ENCODE results near the gene NAA80.

NAA80 gene

GRCh38 chr3:50322115-50322385 is 22.8 kb upstream of the NAA80 start:
- Histone ChIP-seq H3K79me2 (ENCODE audit: low read length) (peaks cover 27% of the 10 kb centered on the region), H4K20me1 (ENCODE audit: insufficient read depth, low read length) (no peaks in the 10 kb centered on the region), H3K27ac (ENCODE audit: low read length) (0 out of 2 replicates have a peak overlapping the region, but pooled peaks have one; percentile 74), H3K9ac (ENCODE audit: low read length) (peak overlapping the region; percentile 86), H2AFZ (ENCODE audit: low read depth, low read length) (no peak overlapping the region), H3K4me2 (ENCODE audit: low read length) (peak overlapping the region; percentile 87), H3K27me3 (ENCODE audit: low read depth, low read length) (no peaks in the 10 kb centered on the region), H3K4me1 (ENCODE audit: low read length) (peaks cover 32% of the 10 kb centered on the region), H3K4me3 (ENCODE audit: low read length) (peak overlapping the region; percentile 84), H3K9me3 (ENCODE audit: insufficient read depth, low read length) (no peaks in the 10 kb centered on the region), H3K36me3 (replicated peaks; ENCODE audit: low read depth, low read length) (peaks cover 22% of the 10 kb centered on the region)
- TF ChIP-seq CTCF (IDR thresholded peaks at IDR 0.05; ENCODE audit: low read depth, low read length) = no peak
- TF ChIP-seq EZH2phosphoT487 (IDR thresholded peaks at IDR 0.05; ENCODE audit: low read depth) = no peak

GRCh38 chr3:50321336-50322114 is 22.3 kb upstream of the NAA80 start:
- TF ChIP-seq EZH2phosphoT487 (IDR thresholded peaks at IDR 0.05; ENCODE audit: low read depth) (no peak), CTCF (IDR thresholded peaks at IDR 0.05; ENCODE audit: low read depth, low read length) (peak; percentile 61)
- Histone ChIP-seq H3K79me2 (ENCODE audit: low read length) (peaks cover 23% of the 10 kb centered on the region), H3K27me3 (ENCODE audit: low read depth, low read length) (no peaks in the 10 kb centered on the region), H2AFZ (ENCODE audit: low read depth, low read length) (peak overlapping the region; percentile 93), H3K4me2 (ENCODE audit: low read length) (peak overlapping the region; percentile 87), H3K9ac (ENCODE audit: low read length) (peak overlapping the region; percentile 86), H3K36me3 (replicated peaks; ENCODE audit: low read depth, low read length) (peaks cover 24% of the 10 kb centered on the region), H4K20me1 (ENCODE audit: insufficient read depth, low read length) (no peaks in the 10 kb centered on the region), H3K9me3 (ENCODE audit: insufficient read depth, low read length) (no peaks in the 10 kb centered on the region), H3K4me3 (ENCODE audit: low read length) (peak overlapping the region; percentile 84), H3K27ac (ENCODE audit: low read length) (peak overlapping the region; percentile 74), H3K4me1 (ENCODE audit: low read length) (peaks cover 31% of the 10 kb centered on the region)

- H3K27ac ChIP-seq (ENCODE audit: low read length) = peak overlapping the region; percentile 74
- H3K4me3 ChIP-seq (ENCODE audit: low read length) = peak overlapping the region; percentile 84
- H3K9me3 ChIP-seq (ENCODE audit: insufficient read depth, low read length) = no peaks in the 10 kb centered on the region
- H3K9ac ChIP-seq (ENCODE audit: low read length) = peak overlapping the region; percentile 86
- no peak for TF ChIP-seq CTCF (IDR thresholded peaks at IDR 0.05; ENCODE audit: low read depth, low read length)
- TF ChIP-seq EZH2phosphoT487 (IDR thresholded peaks at IDR 0.05; ENCODE audit: low read depth) = no peak
- peak overlapping the region; percentile 87 for H3K4me2 ChIP-seq (ENCODE audit: low read length)
- peaks cover 28% of the 10 kb centered on the region for H3K36me3 ChIP-seq (replicated peaks; ENCODE audit: low read depth, low read length)
- H3K79me2 ChIP-seq (ENCODE audit: low read length) = peaks cover 19% of the 10 kb centered on the region
- no peaks in the 10 kb centered on the region for H3K27me3 ChIP-seq (ENCODE audit: low read depth, low read length)
- H2AFZ ChIP-seq (ENCODE audit: low read depth, low read length) = peak overlapping the region; percentile 93
- H4K20me1 ChIP-seq (ENCODE audit: insufficient read depth, low read length) = no peaks in the 10 kb centered on the region
- H3K4me1 ChIP-seq (ENCODE audit: low read length) = peaks cover 31% of the 10 kb centered on the region
These were observed 21.7 kb upstream of the NAA80 start for GRCh38 chr3:50320853-50321335.

DNA sequence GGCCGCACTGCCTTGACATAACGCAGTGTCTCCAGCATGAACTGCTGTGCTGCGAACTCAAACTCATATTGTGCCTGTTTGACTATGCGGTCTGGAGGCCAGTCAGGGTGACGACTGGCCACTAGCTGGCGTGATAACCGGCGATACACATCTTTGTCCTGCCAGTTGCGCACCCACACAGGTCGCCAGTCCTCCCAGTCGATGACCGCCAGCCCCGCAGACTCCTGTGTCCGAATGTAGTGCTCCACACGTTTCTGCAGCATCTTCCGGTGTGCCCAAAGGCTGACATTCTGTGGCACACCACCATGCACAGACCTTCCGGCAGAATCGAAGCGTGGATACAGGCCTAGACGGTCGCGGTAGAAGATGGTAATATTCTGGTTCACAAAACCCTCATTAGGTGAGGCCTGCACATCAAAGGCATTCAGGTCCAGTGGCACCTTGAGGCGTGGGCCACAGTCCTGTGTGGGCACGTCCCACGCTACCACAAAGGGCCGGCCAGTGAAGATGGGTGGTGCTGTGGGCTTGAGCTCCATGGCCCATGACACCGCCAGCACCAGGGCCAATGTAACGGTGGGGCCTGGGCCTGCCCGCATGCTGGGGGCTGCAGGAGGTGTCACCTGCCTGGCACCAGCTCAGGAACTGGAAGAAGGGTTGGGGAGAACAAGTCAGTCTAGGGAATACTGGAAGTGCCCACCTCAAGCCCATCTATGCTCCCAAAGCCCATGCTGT is 20.9 kb upstream of the NAA80 start:
- Histone ChIP-seq H3K79me2 (ENCODE audit: low read length) (peaks cover 19% of the 10 kb centered on the region), H2AFZ (ENCODE audit: low read depth, low read length) (no peak overlapping the region), H3K27me3 (ENCODE audit: low read depth, low read length) (no peaks in the 10 kb centered on the region), H3K9me3 (ENCODE audit: insufficient read depth, low read length) (no peaks in the 10 kb centered on the region), H3K9ac (ENCODE audit: low read length) (peak overlapping the region; percentile 86), H3K27ac (ENCODE audit: low read length) (no peak overlapping the region), H4K20me1 (ENCODE audit: insufficient read depth, low read length) (no peaks in the 10 kb centered on the region), H3K4me2 (ENCODE audit: low read length) (peak overlapping the region; percentile 87), H3K36me3 (replicated peaks; ENCODE audit: low read depth, low read length) (peaks cover 26% of the 10 kb centered on the region), H3K4me1 (ENCODE audit: low read length) (peaks cover 31% of the 10 kb centered on the region), H3K4me3 (ENCODE audit: low read length) (peak overlapping the region; percentile 84)
- TF ChIP-seq EZH2phosphoT487 (IDR thresholded peaks at IDR 0.05; ENCODE audit: low read depth) (no peak), CTCF (IDR thresholded peaks at IDR 0.05; ENCODE audit: low read depth, low read length) (no peak)

Data from OCI-LY3 (cell line).